Suppressor macrophage treated with lipopolysaccharide for 1 hour (primary cell): ENCODE data around the gene LRRC14B.
"Not testable (repeated sequence)": the region's sequence is repeated elsewhere in the genome, so short reads cannot be mapped to it uniquely, and the experiment has no call there.

Source experiments
- DNase-seq, 3 donors: peaks; one replicate each; pipeline ENCODE4 v3.0.0-alpha.2; 2020 to 2022

The LRRC14B gene

DNA sequence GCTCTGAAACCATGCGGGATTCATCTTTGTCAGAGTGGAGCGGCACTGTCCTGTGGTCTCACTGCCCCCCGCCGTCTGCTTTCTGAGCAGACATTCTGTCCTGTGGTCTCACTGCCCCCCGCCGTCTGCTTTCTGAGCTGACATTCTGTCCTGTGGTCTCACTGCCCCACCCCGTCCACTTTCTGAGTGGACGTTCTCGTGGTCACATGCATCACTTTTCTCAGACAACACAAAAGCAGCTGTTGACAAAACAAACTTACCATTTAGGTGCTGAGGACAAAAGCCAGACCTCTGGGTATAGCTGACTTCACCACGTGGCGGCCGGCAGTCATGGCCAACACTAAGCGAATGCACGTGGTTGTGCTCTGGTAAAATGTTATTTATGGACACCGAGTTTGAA is 2.8 kb downstream of the LRRC14B start:
- DNase-seq = no peak

DNA sequence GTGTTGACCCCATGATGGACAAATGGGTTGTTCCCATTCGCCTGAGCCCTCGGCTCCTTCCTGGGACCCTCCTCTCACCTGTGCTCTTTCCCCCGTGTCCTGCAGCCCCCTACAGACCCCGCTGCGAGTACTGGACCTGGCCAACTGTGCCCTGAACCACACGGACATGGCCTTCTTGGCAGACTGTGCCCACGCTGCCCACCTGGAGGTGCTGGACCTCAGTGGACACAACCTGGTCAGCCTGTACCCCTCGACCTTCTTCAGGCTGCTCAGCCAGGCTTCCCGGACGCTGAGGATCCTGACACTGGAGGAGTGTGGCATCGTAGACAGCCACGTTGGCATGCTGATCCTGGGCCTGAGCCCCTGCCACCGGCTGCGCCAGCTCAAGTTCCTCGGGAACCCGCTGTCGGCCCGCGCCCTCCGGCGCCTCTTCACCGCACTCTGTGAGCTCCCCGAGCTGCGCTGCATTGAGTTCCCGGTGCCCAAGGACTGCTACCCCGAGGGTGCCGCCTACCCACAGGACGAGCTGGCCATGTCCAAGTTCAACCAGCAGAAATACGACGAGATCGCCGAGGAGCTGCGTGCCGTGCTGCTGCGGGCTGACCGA is 3.4 kb downstream of the LRRC14B start:
- DNase-seq = no peak

DNA sequence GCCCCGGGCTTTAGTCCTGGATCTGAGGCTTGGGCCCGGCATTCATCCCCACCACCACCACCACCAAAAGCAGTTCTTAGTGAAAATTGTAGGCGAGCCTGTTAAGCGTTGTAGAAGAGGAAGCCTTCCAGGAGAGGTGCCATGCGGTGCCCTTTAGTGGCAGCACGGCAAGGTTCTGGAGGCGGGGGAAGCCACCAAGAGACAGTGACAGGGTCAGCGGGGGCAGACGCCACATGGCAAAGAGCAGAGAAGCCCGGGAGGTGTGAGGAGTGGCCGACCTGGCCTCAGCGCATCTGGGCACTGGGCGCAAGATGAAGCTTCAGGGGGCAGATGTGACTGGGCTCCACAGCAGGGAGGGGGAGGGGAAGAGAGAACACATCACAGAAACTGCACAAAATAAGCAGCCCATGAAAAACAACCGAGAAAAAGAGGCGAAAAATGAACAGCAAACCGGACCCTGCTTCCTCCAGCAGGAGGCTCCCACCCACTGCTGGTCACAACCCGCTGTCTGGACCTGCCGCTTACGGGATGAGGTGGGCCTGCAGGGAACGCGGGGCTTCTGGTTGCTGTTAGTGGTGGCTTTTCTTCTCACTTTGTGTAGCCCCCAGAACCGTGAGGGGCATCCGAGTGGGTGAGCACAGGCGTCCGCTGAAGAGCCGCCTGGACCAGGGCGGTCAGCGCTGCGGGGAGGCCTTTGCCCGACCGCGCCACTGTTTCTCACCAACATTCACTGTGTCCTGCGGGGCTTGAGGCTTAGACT is 4.3 kb downstream of the LRRC14B start:
- DNase-seq = peak in 1 of 3 donors; percentile 8

DNA sequence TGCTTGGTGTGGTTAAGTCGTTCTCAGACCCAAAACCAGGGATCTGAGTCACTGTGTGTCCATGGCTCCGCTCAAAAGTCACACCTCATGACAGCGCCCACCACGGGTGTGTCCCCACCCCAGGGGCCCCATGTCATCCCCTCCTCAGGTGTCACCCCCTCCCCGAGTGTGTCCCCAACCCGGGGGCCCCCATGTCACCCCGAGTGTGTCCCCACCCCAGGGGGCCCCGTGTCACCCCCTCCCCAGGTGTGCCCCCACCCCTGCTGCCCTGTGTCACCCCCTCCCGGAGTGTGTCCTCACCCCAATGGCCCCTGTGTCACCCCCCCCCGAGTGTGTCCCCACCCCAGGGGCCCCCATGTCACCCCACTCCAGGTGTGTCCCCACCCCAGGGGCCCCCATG is 5.1 kb downstream of the LRRC14B start:
- DNase-seq = no peak

DNA sequence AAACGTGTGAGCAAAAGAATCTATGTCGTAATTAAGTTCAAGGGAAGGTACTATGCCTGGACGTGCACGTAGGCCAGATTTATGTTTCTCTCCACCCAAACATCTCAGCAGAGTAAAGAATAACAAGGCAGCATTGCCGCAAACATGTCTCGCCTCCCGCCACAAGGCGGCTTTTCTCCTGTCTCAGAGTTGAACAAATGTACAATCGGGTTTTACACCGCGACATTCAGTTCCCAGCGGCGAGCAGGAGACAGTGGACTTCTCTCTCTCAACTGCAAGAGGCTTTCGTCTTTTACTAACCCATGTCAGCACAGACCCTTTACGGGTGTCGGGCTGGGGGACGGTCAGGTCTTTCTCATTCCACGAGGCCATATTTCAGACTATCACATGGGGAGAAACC is 5.7 kb downstream of the LRRC14B start:
- DNase-seq = not testable (repeated sequence)

DNA sequence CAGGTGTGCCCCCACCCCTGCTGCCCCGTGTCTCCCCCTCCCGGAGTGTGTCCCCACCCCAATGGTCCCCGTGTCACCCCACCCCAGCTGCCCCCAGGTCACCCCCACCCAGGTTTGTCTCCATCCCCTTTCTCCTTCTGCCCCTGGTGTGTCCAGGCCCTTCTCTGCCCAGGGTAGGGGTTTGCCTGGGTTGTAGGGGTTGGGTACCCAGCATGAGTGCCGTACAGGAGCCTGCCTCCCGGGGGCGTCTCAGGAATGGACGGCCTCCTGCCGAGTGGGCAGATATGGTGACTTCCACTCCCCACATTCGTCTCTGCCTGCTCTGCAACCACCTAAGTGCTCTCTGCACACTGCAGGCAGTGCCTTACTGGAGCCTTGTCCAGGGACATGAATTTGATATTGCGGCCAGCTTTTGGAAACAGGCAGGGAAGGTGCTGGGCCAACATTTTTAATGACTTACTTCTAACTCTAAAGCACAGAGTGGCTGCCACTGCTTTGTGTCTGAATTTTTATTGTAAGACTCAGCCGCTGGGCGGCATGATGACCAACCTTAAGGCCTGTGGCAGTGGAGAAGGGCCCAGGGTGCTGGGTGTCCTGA is 6.7 kb downstream of the LRRC14B start:
- DNase-seq = no peak

DNA sequence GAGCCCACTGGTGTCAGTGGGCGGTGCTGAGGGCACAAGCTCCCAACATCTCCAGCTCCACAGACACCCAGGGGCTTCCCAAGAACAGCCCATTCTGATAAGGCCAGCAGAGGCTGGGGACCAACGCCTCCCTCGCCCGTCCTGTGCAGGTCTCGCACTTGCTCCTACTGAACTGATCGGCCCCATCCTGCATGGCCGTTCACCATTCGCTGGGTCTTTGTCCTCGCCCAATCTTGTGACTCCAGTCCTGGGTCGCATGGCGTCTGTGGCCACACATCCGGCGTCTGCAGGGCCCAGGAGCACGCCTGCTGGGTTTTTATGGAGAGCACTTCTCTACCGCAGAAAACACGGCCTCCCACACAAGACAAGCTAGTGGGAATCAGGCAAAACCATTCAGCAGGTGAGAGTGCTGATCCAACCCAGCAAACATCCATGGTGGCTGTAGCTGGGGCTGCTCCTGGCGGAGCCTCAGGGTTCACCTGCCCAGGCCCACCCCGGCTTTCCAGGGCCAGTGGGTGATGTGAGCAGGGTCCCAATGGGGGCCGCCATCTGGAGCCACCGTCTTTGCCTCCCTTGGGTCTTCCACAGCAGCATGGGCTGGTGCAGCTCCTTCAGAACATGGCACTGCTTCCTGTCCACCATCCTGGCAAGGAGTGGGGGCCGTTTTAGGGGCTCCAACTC is 7.4 kb downstream of the LRRC14B start:
- no peak for DNase-seq

DNA sequence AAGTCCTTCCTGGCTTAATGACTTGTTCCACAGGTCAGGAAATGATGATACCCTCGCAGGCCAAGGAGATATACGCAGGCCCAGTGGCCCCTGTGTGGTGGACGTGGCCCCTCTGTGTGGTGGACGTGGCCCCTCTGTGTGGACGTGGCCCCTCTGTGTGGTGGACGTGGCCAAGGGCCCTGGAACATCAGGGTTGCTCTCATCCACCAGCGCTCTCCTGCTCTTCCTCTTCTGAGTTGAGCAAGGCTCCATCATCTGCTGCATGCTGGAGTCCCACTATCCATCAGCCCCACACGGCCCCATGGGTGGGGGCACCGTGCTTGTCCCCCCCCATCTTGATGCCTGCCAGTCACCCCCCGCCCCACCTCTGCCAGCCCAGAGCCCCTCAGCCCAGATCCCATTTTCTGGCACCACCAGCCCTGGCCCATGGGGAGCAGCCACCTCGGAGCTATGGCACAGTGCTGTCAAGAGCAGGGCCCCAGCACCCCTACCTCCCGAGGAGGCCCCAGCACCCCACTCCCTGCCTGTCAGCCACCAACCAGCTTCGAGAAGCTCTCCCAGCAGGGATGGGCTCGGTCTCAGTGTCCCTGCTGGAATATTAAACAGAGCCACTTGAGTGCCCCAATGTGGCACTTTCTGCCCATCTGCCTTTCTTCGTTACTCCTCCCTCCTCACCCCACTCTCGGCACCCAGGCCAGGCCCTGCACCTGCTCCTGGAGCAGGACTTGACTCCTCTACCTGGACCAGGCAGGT is 8.1 kb downstream of the LRRC14B start:
- no peak for DNase-seq

DNA sequence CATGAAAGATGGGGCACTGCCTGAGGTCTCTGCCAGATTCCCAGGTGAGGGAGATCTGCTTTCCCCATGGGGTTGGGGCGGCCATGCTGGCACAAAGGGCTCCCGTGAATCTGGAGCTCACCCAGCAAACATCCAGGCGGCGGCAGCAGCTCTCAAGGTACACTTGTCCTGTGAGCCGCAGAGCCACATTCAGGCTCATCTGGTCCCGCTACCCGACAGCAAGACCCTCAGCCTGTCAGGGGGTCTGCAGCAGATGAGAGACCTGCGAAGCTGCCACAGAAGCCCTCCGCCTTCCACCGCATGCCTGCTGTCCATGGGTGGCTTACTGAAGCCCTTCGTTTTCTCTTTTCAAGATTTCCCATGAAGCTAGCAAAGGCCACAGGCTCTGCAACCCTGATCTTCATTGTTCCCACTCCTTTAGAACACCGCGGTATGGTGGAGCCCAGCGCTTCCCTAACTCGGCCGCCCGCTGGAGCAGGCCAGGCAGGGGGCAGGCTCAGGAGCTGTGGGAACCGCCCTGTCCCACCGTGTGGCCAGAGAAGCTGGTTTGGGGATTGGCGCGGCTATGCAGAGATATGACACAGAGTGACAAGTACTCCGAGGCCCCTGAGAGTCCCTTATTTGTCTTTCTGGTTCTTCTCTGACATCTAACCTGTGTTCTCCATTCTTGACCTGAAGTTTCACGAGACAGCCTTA is 8.8 kb downstream of the LRRC14B start:
- no peak for DNase-seq

DNA sequence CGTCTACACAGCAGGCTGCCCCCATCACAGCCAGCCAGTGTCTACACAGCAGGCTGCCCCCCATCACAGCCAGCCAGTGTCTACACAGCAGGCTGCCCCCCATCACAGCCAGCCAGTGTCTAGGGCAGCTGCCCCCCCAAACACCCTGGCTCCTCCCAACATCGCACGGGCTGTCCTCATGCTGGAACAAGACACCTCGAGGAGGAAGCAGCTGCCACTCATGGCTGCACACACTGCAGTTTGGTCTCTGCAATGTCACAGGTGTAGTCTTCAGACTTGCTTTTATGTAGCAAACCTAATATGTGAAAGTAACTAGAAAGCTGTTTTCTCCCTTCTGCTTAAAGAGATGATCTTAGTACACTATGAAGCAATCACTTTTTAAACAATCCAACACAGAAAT is 9.7 kb downstream of the LRRC14B start:
- no peak for DNase-seq

DNA sequence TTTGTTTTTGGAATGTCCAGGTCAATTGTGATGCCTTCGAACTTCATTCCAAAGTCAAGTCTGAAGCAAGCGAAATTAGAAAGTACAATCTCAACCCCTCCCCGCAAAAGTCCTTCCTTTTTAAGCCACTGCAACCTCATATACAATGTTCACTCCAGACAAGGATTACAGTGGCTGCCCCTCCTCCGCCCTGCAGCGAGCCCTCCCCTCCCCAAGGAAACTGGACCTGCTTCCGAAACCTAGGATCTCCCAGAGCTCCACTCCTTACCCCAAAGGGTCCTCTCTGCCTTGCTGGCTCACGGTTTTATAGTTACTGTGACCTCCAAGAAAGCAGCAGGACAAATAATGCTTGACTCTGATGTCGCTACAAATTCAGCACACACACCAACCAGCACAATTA is 10.4 kb downstream of the LRRC14B start:
- no peak for DNase-seq

DNA sequence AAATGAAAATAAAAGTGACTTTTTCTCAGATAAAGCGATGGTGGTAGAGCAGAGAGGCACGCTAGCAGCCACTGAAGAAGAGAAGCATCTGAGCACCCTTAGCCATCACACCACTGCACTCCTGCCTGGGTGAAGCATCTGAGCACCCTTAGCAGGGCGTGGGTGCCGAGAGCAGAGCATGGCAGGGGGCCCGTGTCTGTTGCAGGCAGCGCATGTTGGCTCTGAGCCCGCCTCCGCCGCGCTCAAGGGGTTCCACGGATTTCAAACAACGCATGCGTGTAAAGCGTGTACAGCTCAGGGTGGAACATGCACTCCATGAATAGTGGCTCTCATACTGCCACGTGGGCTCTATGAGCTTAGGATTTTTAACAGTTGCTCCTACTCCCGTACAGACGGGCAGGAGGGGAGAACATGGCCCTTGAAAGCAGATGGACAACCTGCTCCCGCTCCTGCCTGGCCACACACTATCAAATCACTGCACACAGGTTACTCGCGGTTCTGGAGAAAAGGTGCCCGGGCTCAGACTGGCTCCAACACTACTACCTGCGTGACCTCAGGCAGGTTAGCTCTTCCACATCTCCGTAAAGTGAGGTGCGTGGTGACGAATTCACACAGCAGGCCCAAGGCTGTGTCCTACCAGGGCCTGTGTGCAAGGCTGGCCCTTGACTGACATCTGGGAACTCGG is 12.1 kb downstream of the LRRC14B start:
- DNase-seq = no peak

DNA sequence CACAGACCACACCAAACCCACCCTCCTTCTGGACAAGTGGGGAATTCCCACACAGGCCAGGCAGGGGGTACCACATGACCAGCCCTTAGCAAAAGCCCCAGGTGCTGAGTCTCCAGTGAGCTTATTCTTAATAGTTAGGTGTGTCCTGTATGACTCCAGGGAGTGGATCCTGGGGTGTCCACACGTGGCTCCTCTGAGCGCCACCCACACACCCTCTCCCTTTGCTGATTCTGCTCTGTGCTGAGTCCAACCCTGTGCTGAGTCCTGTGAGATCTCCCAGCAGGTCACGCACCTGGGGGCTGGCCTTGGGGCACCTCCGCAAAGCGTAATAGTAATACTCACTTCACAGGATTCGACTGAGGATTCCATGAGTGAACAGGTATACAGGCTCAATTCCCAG is 12.7 kb downstream of the LRRC14B start:
- DNase-seq = no peak

DNA sequence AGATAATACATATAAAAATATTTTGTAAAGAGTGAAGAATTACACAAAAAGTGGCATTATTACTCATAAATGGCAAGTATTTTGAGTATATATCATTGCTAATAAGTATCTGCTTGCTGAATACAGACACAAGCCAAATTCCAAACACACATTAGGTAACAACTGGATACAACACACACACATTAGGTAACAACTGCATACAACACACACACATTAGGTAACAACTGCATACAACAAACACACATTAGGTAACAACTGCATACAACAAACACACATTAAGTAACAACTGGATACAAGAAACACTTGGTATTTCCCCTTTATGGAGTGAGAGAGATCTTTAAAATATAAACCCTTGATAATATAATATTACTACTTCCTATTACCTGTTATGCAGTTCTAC is 13.2 kb downstream of the LRRC14B start:
- no peak for DNase-seq

DNA sequence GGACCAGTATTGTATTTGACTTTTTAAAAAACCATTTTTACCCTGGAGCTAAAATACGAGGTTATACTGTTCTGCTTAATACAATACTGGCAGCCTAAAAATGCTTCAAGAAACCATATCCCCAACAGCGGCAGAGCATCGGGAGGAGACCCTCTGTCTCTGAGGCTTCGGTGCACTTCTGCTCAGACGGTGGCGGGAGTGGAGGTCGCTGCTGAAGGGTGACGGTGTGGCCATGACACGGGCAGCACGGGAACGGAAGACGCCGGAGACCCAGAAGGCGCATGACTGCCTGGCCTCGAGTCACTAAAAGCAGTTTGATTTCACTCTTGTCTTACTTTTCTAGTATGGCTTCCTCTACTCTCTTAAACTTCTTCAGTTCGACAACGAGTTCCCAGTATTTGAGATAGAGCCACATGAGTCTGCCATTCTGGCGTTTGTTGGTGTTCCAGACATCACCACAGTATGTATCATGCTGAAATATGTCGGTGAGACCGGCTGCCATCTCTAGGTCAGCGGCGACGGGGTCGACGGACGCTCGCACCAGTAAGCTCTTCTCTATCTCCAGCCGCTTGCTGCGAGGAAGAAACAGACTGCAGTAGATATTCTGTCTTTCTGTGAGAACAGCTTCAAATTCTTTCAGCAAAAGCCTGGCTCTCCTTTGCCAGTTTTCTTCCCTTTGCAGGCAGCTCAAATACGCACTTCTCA is 13.8 kb downstream of the LRRC14B start:
- DNase-seq = no peak

DNA sequence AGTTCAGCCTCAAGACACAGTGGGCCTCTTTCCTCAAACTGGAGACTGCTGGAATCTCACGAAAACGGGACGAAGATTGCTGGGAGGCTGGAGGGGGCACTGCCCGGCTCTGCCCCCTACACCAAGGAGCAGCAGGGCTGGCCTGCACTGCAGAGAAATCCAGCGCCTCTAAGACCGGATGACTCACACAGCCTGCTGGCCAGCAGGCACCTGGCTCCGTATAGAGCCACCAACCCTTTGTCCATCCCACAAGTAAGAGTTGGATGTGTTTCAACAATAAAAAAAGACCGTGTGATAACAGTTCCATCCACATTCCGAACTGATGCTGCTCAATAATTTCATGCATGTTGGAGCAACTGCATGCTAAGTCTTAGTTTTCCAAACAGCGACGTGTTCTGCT is 15.1 kb downstream of the LRRC14B start:
- DNase-seq = no peak

DNA sequence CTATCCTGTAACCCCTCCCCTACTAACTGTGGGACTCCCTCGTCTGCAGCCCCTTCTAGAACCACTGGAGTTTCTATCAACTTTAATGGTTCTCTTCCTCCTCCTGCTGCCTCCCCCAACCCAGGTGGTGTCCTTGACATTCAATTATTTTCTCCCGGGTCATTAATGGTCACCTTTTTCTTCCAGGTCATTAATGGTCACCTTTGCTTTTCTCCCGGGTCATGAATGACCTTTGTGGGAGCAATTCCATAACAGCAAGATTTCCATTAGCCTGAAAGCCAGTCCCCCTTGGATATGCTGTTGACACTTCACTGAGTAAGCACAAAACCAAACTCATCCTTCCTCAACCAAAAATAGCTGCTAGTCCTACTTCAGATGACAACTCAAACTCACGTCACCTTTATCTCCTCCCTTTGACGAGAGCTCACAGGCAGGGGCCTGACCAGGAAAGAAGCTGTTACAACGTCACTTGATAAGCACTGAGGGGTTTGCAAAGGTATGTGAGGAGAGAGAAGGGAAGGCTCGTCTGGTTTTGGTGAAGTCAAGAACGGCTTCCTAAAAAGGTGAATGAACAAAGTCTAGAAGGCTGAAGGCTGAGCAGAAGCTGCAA is 15.7 kb downstream of the LRRC14B start:
- DNase-seq = no peak

DNA sequence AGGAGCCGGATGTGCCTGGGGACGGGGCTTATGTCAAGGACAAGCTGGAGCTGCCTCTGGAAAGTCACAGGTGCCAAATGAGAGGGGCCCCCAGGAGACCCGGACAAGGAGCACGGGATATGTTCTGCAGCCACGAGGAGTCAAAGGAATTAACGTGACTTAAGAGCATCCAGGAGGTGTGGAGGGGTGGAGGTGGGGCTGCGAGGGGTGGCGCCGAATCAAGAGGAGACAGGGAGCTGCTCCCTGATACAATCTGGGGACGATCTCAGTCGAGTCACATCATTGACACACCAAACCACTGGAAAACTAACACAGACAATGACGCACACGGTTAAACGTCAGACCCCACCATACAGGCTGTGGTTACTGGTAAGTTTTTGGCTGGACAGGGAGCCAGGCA is 16.3 kb downstream of the LRRC14B start:
- DNase-seq = no peak

DNA sequence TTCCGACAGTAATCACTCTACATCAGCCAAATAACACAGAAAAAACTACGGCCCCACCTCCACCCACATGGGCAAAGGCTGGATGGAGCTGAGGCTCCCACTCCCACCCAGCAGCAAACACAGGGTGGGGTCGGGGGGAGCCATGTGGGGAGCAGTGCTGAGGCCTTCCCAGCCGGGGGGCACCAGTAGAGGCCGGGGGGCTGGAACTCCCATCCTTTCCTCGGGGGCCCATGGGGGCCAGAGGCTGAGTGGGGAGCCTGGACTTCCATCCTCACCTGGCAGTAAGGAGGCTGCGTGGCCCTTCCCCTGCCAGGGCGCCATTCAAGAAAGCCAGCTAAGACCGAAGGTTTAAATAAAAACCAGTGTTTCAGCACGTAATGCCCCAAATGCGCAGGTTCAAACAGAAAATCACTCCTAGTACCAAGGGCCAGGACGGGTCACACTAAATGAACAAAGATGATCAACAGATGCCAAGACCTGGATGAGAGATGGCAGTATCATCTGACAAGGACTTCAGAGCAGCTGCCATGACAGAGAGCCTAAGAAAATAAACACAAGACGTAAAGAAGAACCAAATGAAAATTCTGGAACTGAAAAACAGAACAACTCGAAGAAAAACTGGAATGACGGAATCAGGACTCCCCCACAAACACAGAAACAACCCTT is 17.3 kb downstream of the LRRC14B start:
- no peak for DNase-seq

DNA sequence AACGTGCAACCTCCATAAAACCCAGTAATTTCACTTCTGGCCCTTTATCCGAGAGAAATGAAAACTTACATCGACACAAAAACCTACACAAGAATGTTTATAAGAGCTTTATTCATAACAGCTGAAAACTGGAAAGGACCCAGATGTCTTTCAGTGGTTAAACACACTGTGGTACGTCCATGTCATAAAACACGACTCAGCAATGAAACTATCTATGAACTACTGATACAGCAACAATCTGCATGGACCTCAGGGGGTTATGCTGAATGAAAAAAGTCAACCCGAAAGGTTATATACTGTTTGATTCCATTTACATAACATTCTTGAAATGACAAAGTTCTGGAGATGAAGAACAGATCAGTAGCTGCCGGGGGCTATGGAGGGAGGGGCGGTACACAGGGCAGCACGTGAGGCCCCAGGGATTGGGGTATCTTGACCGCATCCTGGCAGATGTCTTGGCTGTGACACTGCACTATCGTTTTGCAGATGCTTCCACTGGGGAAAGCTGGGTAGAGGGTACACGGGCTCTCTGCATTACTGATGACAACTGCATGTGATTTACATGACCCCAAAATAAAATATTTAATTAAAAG is 22.6 kb downstream of the LRRC14B start:
- no peak for DNase-seq
